Sigmoid colon (tissue), 4 donors: Measurements from ENCODE around the gene PARP6.

Source experiments
- POLR2A ChIP-seq, 2 donors: fragments of 450-650 bp; IDR thresholded peaks; one replicate each; pipeline ENCODE4 v1.6.1; 2016; ENCODE audit warnings: antibody characterized with exemption in 2 of 2, mild to moderate bottlenecking in 2 of 2, moderate library complexity in 2 of 2
- POLR2AphosphoS5 ChIP-seq, 4 donors: sonication (generic); formaldehyde crosslinking; IDR thresholded peaks; one replicate each; pipeline ENCODE4 v1.6.1; 2017; ENCODE audit warnings: antibody characterized with exemption in 4 of 4
- TF ChIP-seq, protein P1 (sequence below), 4 experiments: fragments of 450-650 bp in 3 of 4; fragments of 200-600 bp in 1 of 4; IDR thresholded peaks; one replicate each; pipeline ENCODE4 v1.5.1; 2016 to 2019; ENCODE audit warnings: antibody characterized with exemption in 4 of 4, mild to moderate bottlenecking in 3 of 4, moderate library complexity in 2 of 4

DNA sequence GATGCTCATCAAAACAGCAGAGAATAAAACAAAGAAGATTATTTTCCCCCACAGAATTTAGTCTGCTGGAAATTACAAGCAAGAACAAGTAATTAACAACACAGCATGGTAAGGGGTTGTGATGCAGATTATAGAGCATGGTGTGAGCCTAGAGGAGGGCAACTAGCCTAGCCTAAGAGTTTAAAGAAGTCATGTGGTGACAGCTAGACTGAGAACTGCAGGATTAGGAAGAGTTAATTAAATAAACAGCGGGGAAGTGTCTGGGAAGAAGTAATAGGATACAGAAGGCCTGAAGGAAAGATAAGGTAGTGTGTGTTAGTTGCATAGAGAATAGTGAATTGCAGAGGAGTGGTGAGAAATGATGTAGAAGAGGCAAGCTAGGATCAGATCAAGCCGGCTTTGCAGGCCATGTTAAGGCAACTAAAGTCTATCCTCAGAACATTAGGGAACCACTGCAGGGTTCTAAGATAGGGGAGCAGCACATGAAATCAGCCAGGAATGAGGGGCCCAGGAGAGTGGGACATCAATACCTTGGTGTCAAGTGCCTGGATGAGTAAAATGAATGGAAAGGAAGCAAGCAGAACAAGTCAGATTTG is 29.5 kb downstream of the PARP6 start:
- TF ChIP-seq, protein P1, sequence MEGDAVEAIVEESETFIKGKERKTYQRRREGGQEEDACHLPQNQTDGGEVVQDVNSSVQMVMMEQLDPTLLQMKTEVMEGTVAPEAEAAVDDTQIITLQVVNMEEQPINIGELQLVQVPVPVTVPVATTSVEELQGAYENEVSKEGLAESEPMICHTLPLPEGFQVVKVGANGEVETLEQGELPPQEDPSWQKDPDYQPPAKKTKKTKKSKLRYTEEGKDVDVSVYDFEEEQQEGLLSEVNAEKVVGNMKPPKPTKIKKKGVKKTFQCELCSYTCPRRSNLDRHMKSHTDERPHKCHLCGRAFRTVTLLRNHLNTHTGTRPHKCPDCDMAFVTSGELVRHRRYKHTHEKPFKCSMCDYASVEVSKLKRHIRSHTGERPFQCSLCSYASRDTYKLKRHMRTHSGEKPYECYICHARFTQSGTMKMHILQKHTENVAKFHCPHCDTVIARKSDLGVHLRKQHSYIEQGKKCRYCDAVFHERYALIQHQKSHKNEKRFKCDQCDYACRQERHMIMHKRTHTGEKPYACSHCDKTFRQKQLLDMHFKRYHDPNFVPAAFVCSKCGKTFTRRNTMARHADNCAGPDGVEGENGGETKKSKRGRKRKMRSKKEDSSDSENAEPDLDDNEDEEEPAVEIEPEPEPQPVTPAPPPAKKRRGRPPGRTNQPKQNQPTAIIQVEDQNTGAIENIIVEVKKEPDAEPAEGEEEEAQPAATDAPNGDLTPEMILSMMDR (IDR thresholded peaks at IDR 0.05): no peak
- TF ChIP-seq POLR2AphosphoS5 (IDR thresholded peaks at IDR 0.05): no peak
- no peak for TF ChIP-seq POLR2A (IDR thresholded peaks at IDR 0.05)
